Brain microvascular endothelial cell (primary cell): ENCODE results near the gene BAD.
A peak's percentile ranks its signal among the peaks of the same experiment; 100 is the strongest.
"Not testable (repeated sequence)": the region's sequence is repeated elsewhere in the genome, so short reads cannot be mapped to it uniquely, and the experiment has no call there.

Source experiments
- DNase-seq: peaks from one replicate; pipeline ENCODE4 v3.0.0-alpha.2; 2020
- H3K27ac ChIP-seq: fragments of 250-450 bp; sonication (Bioruptor Pico); 2 replicates; pipeline ENCODE4 v1.5.1; 2020; ENCODE audit warnings: mild to moderate bottlenecking, moderate library complexity
- H3K27me3 ChIP-seq: fragments of 250-450 bp; sonication (Bioruptor Pico); replicated peaks from 2 replicates; pipeline ENCODE4 v1.5.1; 2020; ENCODE audit warnings: mild to moderate bottlenecking
- H3K36me3 ChIP-seq: fragments of 250-450 bp; sonication (Bioruptor Pico); replicated peaks from 2 replicates; pipeline ENCODE4 v1.5.1; 2020; ENCODE audit warnings: mild to moderate bottlenecking
- H3K4me3 ChIP-seq: 2 replicates; pipeline ENCODE4 v1.5.1; 2011; ENCODE audit warnings: low read depth, mild to moderate bottlenecking, control low read depth, low read length, moderate library complexity
- in situ Hi-C: cut with HindIII; loops from 2 replicates; pipeline ENCODE4 v1.10.0; 2017; ENCODE audit warnings: low sequenced_read_pairs, low pct_ligation_motif_present
- TF ChIP-seq, protein P1 (sequence below): IDR thresholded peaks from 2 replicates; pipeline ENCODE4 v1.5.1; 2011; ENCODE audit warnings: low read depth, mild to moderate bottlenecking, moderate library complexity, low read length, control low read depth, inconsistent platforms; ENCODE audit errors: missing control alignments

BAD gene

GRCh38 chr11:64312947-64313346 is 28.5 kb upstream of the BAD start:
- no peak overlapping the region for H3K27ac ChIP-seq
- H3K36me3 ChIP-seq, result peaks cover 14% of the 10 kb centered on the region
- TF ChIP-seq, protein P1, sequence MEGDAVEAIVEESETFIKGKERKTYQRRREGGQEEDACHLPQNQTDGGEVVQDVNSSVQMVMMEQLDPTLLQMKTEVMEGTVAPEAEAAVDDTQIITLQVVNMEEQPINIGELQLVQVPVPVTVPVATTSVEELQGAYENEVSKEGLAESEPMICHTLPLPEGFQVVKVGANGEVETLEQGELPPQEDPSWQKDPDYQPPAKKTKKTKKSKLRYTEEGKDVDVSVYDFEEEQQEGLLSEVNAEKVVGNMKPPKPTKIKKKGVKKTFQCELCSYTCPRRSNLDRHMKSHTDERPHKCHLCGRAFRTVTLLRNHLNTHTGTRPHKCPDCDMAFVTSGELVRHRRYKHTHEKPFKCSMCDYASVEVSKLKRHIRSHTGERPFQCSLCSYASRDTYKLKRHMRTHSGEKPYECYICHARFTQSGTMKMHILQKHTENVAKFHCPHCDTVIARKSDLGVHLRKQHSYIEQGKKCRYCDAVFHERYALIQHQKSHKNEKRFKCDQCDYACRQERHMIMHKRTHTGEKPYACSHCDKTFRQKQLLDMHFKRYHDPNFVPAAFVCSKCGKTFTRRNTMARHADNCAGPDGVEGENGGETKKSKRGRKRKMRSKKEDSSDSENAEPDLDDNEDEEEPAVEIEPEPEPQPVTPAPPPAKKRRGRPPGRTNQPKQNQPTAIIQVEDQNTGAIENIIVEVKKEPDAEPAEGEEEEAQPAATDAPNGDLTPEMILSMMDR, result no peak

GRCh38 chr11:64307795-64308194 is 23.3 kb upstream of the BAD start:
- H3K27me3 ChIP-seq, H3K27ac ChIP-seq, H3K36me3 ChIP-seq, in situ Hi-C loops, DNase-seq, H3K4me3 ChIP-seq: not testable (repeated sequence)

More at GRCh38 chr11:64312947-64313346, 28.5 kb upstream of the BAD start:
- Histone ChIP-seq H3K27me3 (no peaks in the 10 kb centered on the region), H3K4me3 (no peak overlapping the region)
- in situ Hi-C loops, result no loop called here
- DNase-seq, result no peak

GRCh38 chr11:64306876-64307622 is 22.6 kb upstream of the BAD start:
- H3K27ac ChIP-seq, result no peak overlapping the region
- H3K27me3 ChIP-seq, result no peaks in the 10 kb centered on the region
- DNase-seq, result no peak
- in situ Hi-C loops, result no loop called here
- no peak overlapping the region for H3K4me3 ChIP-seq
- TF ChIP-seq, protein P1, result no peak
- no peaks in the 10 kb centered on the region for H3K36me3 ChIP-seq

- Histone ChIP-seq H3K4me3 (peak overlapping the region; percentile 75), H3K27me3 (no peaks in the 10 kb centered on the region), H3K27ac (no peak overlapping the region), H3K36me3 (no peaks in the 10 kb centered on the region)
- TF ChIP-seq, protein P1, result no peak
- no peak for DNase-seq
- in situ Hi-C loops, result no loop called here
Observed at GRCh38 chr11:64306563-64306875, 22.1 kb upstream of the BAD start.

- Histone ChIP-seq H3K36me3 (no peaks in the 10 kb centered on the region), H3K27ac (no peak overlapping the region), H3K4me3 (peak overlapping the region; percentile 75), H3K27me3 (no peaks in the 10 kb centered on the region)
- in situ Hi-C loops, result no loop called here
- no peak for DNase-seq
- TF ChIP-seq, protein P1, result peak; percentile 44
Observed at GRCh38 chr11:64305691-64306562, 21.5 kb upstream of the BAD start.

DNA sequence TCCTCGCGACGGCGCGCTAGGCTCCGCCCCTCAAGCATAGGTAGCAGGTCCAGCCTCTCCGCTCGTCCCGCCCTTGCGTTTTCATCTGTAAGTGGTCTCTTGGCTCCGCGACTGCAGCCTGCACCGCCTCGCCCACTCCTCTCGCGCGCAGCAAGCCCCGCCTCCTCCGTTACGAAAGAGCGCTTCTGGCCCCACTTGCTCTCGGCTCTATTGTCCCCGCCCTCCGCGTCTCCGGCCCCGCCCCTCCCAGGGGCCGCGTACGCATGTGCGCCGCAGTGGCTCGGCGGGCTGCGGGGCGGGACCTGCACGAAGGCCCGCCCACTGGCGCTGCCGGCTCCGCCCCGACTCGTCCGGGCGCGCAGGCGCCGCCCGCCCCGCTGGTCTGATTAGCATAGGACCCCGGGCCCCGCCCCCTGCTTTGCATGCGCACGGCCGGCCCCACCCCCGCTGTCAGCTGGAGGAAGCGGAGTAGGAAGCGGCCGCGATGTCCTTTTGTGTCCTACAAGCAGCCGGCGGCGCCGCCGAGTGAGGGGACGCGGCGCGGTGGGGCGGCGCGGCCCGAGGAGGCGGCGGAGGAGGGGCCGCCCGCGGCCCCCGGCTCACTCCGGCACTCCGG is 20.7 kb upstream of the BAD start, which contains the start of gene ESRRA:
Gene ESRRA (plus strand): TSS at position 450 of the 616 bp plus-strand sequence. CDS start 1,656 bp downstream, outside the sequence.
- in situ Hi-C loops, result no loop called here
- peaks cover 4% of the 10 kb centered on the region for H3K27me3 ChIP-seq
- DNase-seq, result peak; percentile 97
- H3K4me3 ChIP-seq, result peak within 1 kb of the TSS; percentile 75
- peak within 1 kb of the TSS; percentile 59 for H3K27ac ChIP-seq
- no peaks in the 10 kb centered on the region for H3K36me3 ChIP-seq
- TF ChIP-seq, protein P1, result no peak
